Adrenal gland (tissue), 12 donors: ENCODE results near the gene RASGRP2. TPM values are rescaled to one million over a fixed set of nuclear protein-coding genes. Genes with fewer than 3 reads are reported as not detected.

ENCODE experiments used
- DNase-seq, 7 donors: peaks; one replicate each; pipeline ENCODE4 v3.0.0-alpha.2; 2019 to 2020
- H3K27ac ChIP-seq, 5 donors: fragments of 200-600 bp; sonication (generic) in 4 of 5; 1 replicate in 3 of 5; 2 replicates in 2 of 5; pipeline versions ENCODE4 v1.5.1 to v1.8.0; 2016 to 2020; ENCODE audit warnings: mild to moderate bottlenecking in 1 of 5
- H3K27me3 ChIP-seq: fragments of 200-600 bp; 2 replicates; pipeline ENCODE4 v1.8.0; 2021
- H3K36me3 ChIP-seq, 2 donors: fragments of 200-600 bp; replicated peaks in 1 of 2; 1 replicate in 1 of 2; 2 replicates in 1 of 2; pipeline versions ENCODE4 v1.5.1 to v1.8.0; 2018 to 2022
- H3K4me1 ChIP-seq, 2 donors: fragments of 200-600 bp; replicated peaks in 1 of 2; 1 replicate in 1 of 2; 2 replicates in 1 of 2; pipeline versions ENCODE4 v1.5.1 to v1.8.0; 2018 to 2021
- H3K4me3 ChIP-seq, 4 donors: fragments of 200-600 bp; sonication (generic) in 3 of 4; one replicate each; pipeline ENCODE4 v1.5.1; 2016 to 2018
- H3K9me3 ChIP-seq, 3 donors: fragments of 200-600 bp; sonication (generic) in 1 of 3; replicated peaks in 1 of 3; 1 replicate in 2 of 3; 2 replicates in 1 of 3; pipeline versions ENCODE4 v1.5.1 to v1.8.0; 2016 to 2021
- CTCF ChIP-seq, 6 experiments: fragments of 450-650 bp in 4 of 6; fragments of 200-600 bp in 2 of 6; sonication (generic) in 1 of 6; IDR thresholded peaks; 1 replicate in 5 of 6; 2 replicates in 1 of 6; pipeline versions ENCODE4 v1.5.1 to v1.8.0; 2016 to 2021; ENCODE audit warnings: antibody characterized with exemption in 6 of 6, mild to moderate bottlenecking in 2 of 6, moderate library complexity in 1 of 6
- POLR2A ChIP-seq, 2 donors: fragments of 450-650 bp; IDR thresholded peaks; one replicate each; pipeline ENCODE4 v1.6.1; 2017; ENCODE audit warnings: antibody characterized with exemption in 2 of 2, mild to moderate bottlenecking in 2 of 2, moderate library complexity in 1 of 2
- WGBS, 4 donors: extraction: QIAGEN DNeasy Blood & Tissue Kit in 2 of 4; methylation state at CpG; one replicate each; pipeline versions ENCODE4 v1.1.5 to v1.1.7; 2013 to 2017; 5-methylcytosine and 5-hydroxymethylcytosine counted together
- intact Hi-C, 2 donors: fragments of 100-400 bp; cut with DNase I; formaldehyde crosslinking; loops; one replicate each; pipeline versions ENCODE4 v1.14.1 to v1.15.0; 2022 to 2023
- polyA plus RNA-seq, 3 donors: library from polyadenylated mRNA; stranded (reverse); fragments of 200-250 nt in 2 of 3; fragments of 350-450 nt in 1 of 3; fragmentation: Illumina TruSeq in 1 of 3; extraction: RNeasy Lipid Tissue Mini Kit (QIAGEN cat#74804) in 1 of 3; gene quantifications; one replicate each; pipeline ENCODE4 v1.2.3, GENCODE V29; 2013 to 2014
- total RNA-seq, 9 donors: library from RNA; depleted of rRNA in 4 of 9; stranded (reverse); fragments of >200 nt in 4 of 9; fragments of 120-200 nt in 1 of 9; fragmentation: NEBNext Ultra II Directional in 1 of 9; extraction: Animal tissue kit (Norgen Biotek cat#: 25700) in 1 of 9; gene quantifications; one replicate each; pipeline versions ENCODE4 v1.1.0 to v1.2.4, GENCODE V29; 2013 to 2023
- donor health status: healthy with polysubstance abuse.
- donor health status: Bipolar disorder and iron deficiency.
- donor health status: DM: yes; HTN: yes; CAD: no.
- donor health status: DM: no; HTN: no; CAD: no.
- donor health status: DM: no; HTN: no; CAD: no.
- donor health status: DM: yes; HTN: yes; CAD: no.

The RASGRP2 gene
- total and polyA plus RNA-seq, 12 donors: 3.6 to 81.9 (median 12.3) TPM

DNA sequence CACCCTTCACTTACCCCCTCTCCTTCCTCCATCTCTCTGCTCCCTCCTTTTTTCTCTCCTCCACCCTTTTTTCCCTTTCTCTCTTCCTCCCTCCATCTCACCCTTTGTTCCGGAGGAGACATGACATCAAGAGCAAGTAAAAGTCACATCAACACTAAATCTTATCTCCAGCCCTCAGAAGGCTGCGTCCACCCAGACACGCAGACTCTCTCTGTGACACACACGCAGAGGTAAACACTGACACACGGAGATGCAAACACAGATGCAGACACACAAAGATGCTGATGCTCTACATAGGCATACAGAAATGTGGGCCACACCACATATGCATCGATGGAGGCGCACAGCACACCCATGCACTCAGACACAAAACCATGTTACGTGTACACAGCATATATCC lies 47.9 kb downstream of the RASGRP2 start:
- no peak for DNase-seq
- no peaks in the 10 kb centered on the region for H3K4me1 ChIP-seq
- H3K36me3 ChIP-seq: no peaks in the 10 kb centered on the region
- H3K27ac ChIP-seq: no peak overlapping the region
- intact Hi-C loops: no loop called here
- H3K4me3 ChIP-seq: no peak overlapping the region
- no peaks in the 10 kb centered on the region for H3K9me3 ChIP-seq
- TF ChIP-seq CTCF (IDR thresholded peaks at IDR 0.05) (no peak), POLR2A (IDR thresholded peaks at IDR 0.05) (no peak)
- H3K27me3 ChIP-seq: no peaks in the 10 kb centered on the region
- 82 to 93% (median 84%) methylated on average over 8 of the region's 8 CpGs for WGBS, 4 donors

DNA sequence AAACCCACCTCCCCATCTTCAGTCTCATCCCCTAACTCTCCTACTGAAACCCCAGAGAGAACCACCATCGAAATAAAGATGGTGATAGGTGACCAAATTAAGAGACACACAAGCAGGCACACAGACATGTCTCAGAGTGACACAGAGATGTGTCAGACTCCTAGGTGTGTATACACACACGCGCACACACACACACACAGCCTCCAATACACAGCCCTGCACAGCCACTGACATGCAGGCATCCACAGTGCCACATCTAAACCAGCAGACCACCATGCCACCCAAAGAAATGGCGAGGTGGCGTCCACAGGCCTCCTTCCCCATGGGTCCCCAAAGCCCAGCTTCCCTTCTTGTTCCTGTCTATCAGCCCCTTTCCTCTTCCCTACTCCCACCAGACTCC lies 48.4 kb downstream of the RASGRP2 start:
- Histone ChIP-seq H3K4me1 (no peaks in the 10 kb centered on the region), H3K4me3 (no peak overlapping the region), H3K27me3 (no peaks in the 10 kb centered on the region), H3K36me3 (no peaks in the 10 kb centered on the region), H3K9me3 (no peaks in the 10 kb centered on the region), H3K27ac (no peak overlapping the region)
- 86 to 93% (median 89%) methylated on average over 5 of the region's 5 CpGs for WGBS, 4 donors
- intact Hi-C loops: no loop called here
- no peak for TF ChIP-seq POLR2A (IDR thresholded peaks at IDR 0.05)
- TF ChIP-seq CTCF (IDR thresholded peaks at IDR 0.05): no peak
- no peak for DNase-seq

DNA sequence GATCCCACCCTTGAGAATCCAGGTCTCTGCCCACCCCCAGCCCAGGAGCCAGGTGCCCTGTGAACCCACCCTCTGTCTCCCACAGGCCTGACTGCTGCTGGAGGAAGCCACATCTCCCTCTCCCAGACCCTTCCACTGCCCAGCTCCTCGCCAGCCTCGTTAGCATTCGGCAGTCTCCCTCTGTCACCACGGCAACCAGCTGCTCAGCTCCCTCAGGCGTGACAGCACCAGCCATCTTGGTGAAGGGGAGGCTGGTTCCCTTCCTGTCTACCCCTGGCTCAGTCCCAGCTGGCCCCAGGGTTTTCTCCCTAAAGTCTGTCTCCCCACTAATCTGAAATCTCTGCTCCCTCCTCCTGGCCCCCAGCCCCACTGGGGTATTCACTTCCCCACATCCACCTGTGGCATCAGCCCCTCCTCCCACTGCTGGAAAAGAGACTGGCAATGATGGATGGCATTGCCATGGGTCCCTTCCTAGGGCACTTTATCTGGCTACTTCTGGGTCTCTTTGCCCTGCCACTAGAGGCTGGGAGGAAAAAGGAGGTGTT lies 49.0 kb downstream of the RASGRP2 start:
- H3K36me3 ChIP-seq: no peaks in the 10 kb centered on the region
- intact Hi-C loops: no loop called here
- TF ChIP-seq CTCF (IDR thresholded peaks at IDR 0.05) (no peak), POLR2A (IDR thresholded peaks at IDR 0.05) (no peak)
- 52 to 63% (median 60%) methylated on average over 1 to 5 of the region's 5 CpGs for WGBS, 4 donors
- H3K9me3 ChIP-seq: no peaks in the 10 kb centered on the region
- H3K4me1 ChIP-seq: no peaks in the 10 kb centered on the region
- no peak overlapping the region for H3K27ac ChIP-seq
- DNase-seq: peak in 1 of 7 donors; percentile 61
- H3K4me3 ChIP-seq: no peak overlapping the region
- H3K27me3 ChIP-seq: no peaks in the 10 kb centered on the region

DNA sequence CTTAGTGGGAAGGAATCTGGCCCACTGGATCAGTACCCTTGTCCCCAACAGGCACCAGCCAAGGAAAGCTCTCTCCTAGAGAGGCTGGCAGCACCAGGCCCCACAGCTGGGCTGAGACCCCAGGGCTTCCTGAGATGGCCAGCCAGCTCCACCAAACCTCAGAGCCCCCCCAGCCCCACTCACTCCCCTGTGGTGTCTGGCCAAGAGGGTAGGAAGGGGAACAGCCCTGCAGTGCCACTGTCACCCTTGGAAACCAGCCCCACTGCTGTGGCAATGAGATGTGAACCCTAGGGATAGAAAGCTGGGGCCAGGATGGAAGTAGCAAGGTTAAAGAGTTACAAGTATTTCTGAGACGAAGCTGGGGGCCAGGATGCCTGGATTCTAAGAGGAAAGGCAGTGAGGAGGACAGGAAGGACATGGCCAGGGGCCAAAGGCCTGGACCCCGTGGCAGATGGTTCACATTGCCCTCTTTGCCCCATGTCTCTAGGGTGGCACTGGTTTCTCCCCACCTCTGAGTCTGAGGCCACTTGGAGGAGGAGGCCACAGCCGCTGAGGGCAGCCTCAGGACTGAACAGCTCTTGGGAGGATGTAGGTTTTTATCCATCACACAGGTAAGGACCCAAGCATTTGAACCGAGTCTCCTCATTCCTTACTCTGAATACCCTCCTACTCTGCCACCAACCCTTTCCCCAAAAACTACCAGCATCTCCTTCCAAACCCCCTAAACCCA lies 49.8 kb downstream of the RASGRP2 start:
- WGBS, 4 donors: 59 to 69% (median 65%) methylated on average over 4 of the region's 4 CpGs
- DNase-seq: no peak
- H3K27ac ChIP-seq: no peak overlapping the region
- H3K4me3 ChIP-seq: no peak overlapping the region
- H3K9me3 ChIP-seq: no peaks in the 10 kb centered on the region
- TF ChIP-seq POLR2A (IDR thresholded peaks at IDR 0.05) (no peak), CTCF (IDR thresholded peaks at IDR 0.05) (no peak)
- intact Hi-C loops: no loop called here
- no peaks in the 10 kb centered on the region for H3K4me1 ChIP-seq
- no peaks in the 10 kb centered on the region for H3K36me3 ChIP-seq
- no peaks in the 10 kb centered on the region for H3K27me3 ChIP-seq
